HG03432 (cell line): ENCODE measurements around the gene CCDC14.
"Not testable (repeated sequence)": the region's sequence is repeated elsewhere in the genome, so short reads cannot be mapped to it uniquely, and the experiment has no call there.

Source experiments
- ATAC-seq: cut with Tn5 transposase; IDR thresholded peaks from one replicate; pipeline ENCODE4 v1.9.1; 2021; ENCODE audit warnings: mild to moderate bottlenecking, moderate library complexity; ENCODE audit not compliant: unreplicated experiment

The CCDC14 gene

DNA sequence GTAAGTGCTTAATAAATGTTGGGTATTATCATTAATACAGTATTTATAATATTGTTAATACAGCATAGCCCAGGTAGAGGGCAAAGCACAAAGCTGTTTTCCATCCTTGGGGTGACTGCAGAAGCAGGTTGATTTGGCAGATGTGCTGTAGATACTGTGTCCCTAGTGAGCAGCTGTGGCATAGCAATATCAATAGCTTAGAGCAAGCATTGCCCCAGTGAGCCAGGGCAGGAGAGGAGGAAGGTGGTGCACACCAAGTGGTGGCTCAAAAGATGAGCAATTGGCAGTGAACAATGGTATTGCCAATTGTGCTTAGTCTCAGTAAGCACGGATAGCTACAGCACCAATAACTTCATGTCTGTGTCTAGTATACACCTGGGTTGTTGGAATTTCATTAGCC, 5.8 kb upstream of the CCDC14 start:
- not testable (repeated sequence) for ATAC-seq

DNA sequence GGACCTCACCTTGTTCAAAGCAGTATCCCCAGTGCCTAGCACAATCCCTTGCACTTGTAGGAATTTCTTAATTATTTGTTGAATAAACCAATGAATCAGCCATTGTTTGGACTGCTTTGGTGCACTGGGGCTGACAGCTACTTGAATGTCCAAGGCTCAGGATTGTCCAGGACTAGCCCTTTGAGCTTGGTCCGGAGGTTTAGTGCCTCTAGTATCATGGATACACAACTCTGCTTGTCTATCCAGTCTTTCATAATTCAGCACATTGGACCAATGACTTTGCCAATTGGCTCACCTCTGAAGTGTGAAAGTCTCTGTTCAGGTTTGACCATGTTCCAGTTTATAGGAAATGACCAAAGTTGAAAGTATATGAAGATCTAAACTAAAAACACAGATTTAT, 3.8 kb upstream of the CCDC14 start:
- not testable (repeated sequence) for ATAC-seq

DNA sequence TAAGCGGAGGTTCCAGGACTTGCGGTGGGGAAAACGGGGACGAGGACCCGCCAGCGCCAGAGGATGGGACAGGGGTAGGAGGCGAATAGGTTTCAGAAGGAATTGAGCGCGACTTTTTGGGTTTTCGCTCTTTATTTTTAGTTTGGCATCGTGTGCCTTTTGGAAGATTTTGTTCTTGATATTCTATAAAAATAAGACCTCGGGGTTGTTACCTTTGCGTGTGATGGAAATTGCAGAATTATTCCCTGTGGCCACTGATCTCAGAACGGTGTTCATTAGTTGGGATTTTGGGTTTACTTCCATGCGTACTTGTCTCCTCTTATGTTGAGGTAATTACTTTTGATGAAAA, 453 bp upstream of the CCDC14 start:
- ATAC-seq, result no peak

DNA sequence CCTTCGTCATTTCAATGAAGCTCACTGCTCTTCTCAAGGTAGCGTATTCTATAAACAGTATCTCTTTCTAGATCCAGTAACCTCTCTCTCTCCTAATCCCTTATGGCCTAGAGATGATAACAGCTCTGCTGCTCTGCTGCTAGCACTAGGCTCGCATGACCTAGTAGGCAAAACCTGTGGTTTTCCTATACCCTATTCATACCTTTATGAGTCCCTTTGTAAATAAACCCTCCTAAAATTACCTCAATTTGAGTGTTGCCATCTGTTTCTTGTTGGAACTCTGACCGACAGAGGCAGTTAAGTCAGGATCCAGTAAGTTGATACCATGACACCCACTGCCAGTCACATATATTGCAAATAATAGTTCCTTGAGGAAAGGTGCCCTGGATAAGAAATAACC, 7.3 kb downstream of the CCDC14 start:
- peak; percentile 87 for ATAC-seq

DNA sequence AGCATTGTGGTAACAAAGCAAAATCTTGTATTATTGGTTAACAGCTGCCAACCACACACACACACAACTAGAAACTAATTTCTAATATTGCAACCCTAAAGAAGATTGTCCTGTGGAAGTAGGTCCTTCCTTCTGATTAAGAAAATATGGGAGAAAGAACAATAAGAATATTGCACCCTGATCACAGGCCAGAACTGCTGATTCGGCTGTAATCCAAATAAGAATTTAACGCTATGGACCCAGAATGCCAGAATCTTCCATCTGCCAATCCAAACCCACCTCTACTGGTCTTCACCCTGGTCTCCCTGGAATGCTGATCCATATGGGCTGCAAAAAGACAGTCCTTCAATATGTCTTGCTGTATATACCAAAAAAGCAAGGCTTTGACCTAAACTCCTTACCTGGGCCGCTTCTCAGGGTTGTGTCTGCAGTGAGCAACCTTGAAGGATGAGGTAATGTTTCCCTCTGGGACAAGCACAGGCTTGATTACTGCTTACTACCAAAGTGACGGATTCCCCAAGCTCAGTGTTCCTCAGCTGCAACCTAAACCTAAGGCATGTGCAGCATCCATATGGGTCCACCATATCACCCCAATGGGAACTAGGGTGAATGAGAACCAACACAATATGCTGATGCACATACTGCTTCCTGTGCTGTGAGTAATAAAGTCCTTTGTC, 8.0 kb downstream of the CCDC14 start:
- no peak for ATAC-seq

DNA sequence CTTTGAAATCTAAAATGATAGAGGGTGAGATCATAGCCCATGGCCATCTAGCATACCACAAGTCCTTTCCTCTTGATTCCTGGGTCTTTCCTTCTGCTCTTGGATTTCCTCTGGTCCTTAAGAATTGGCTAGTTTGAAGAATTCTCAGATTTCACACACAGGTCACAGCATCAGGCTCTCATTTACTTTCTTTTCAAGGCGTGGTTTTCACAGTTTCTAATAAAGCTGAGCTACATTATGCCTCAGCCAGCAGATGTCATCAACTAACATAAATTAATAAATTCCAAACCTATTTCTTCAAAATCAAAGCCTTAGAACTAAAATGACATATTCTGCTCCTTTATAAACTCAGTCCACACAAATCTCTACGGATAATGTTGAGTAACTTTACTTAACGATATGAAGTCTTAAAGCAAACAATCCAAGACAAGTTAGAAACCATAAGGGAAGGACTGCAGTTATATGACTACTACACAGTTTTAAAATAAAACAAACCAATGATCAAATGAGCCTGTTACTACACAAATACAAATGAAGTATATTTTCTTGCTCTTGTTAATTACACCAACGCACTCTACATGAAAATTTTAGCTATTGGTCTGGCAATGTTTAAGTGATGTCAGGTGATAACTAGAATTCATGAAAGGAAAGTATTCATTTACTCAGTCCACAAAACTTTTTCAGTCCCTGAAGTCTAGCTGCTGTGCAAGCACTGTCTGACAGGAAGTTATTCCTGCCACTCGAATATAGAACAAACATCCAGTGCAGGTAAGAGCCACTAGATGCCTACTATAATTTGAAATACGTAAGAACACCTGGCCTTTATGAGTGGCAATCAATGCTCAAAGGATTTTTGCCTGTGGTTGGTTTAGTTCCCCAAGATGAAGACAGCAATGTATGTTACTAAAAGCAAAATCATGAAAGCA, 9.2 kb downstream of the CCDC14 start:
- ATAC-seq, result no peak

DNA sequence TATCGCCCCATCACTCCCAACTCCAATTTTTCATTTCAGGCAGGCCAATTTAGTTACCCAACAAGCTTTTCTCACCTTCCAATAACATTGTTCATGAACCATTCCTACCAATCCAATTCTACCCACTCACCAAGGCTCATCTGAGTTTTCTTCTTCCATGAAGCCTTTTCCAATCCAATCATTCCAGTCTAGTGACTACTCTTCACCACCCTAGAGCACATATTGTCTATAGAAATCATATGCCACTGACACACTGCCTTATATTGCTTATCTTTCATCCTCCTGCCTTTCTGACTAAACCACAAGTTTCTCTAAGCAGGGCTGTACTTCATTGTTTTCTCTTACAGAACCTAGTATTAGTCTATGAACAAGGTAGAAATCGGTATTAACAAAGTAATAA, 11.4 kb downstream of the CCDC14 start:
- ATAC-seq, result no peak

DNA sequence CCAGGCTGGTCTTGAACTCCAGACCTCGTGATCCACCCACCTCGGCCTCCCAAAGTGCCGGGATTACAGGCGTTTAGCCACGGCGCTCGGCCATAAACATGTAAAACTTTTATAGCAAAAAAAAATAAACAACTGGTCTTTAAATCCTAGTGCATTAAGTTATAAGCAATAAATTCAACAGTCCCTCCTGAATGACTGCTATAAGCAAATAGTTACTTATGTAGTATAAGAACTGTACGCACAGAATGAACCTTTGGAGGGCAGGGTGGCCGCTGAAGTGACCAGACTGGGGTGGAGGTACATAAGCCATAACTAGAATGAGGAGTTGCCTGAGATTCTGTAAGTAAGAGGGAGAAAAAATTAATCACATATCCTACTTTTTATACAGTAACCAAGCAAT, 12.6 kb downstream of the CCDC14 start:
- ATAC-seq, result no peak

DNA sequence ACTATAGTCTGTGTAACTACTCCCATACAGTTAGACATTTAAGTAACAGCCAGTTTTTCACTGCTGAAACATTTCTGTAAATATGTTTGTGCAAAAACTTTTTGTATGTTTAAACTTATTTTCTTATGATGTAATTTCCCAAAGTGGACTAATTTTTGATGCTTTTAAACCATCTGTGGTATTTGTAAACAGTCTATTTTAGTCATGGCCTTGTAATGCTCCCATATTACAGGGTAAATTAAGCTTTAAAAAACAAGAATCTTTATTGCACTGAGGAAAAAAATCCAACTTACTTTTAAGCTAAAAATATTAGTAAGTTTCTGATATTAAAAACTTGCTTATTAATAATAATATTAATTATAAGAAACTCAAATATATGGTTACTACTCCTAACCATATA, 13.5 kb downstream of the CCDC14 start:
- ATAC-seq, result no peak

DNA sequence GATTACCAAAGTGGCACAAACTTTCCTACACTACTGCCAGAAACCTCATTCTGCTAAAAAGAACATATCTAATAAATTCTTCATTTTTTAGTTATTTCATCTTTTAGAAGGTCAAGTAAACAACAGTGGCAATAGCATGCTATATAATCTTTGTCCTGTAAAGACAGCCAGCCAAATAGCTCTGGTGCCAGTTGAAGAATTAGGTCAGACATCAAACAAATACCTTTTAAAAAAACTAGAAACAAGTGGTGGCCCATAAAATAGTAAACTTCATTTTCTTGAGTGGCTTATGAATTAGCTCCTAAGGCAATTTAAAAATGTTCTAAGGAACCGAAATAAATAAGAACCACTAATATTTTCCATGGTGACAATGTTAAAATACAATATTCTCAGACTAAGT, 19.5 kb downstream of the CCDC14 start:
- no peak for ATAC-seq

DNA sequence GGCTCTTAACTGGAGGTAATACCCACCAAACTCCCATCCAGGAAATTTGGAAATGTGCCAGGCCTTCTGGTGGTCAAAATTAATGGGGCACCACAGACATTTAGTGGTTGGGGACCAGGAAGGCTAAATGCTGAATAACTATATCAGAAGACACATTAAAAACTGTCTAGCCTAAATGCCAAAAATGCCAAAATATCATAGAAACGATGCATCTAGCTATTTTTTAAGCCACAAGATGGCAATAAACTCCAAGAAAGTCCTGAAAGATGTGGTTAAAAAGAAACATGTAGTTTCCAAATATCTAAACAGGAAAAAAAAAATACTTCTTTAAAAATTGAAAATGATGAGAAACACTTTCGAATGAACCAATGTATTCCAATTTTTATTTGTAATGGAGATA, 19.9 kb downstream of the CCDC14 start:
- no peak for ATAC-seq

DNA sequence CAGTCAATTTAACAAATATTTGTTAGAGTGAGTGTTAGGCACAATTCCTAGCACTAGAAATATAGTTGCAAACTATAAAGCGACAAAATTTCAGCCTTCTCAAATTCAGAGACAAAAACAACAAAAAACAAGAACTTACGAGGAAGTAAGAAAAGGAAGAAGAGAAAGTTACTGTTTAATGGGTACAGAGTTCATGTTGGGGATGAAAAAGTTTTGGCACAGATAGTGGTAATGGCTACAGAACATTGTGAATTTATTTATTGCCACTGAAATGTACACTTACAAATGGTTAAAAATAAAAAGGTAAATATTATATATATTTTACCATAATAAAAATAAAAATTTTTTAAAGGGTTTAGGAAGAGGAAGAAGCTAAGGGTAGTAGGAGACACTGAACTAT, 21.3 kb downstream of the CCDC14 start:
- no peak for ATAC-seq

DNA sequence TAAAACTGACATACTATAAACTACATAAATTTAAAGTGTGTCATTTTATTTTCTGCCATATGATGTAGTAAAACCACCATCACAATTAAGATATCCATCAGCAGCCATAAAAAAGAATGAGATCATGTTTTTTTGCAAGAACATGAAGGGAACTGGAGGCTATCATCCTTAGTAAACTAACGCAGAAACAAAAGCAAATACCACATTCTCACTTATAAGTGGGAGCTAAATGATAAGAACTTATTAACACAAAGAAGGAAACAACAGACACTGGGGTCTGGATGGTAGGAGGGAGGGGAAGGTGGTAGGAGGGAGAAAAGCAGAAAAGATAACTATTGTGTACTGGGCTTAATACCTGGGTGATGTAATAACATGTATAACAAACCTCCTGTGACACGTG, 24.6 kb downstream of the CCDC14 start:
- ATAC-seq, result no peak

DNA sequence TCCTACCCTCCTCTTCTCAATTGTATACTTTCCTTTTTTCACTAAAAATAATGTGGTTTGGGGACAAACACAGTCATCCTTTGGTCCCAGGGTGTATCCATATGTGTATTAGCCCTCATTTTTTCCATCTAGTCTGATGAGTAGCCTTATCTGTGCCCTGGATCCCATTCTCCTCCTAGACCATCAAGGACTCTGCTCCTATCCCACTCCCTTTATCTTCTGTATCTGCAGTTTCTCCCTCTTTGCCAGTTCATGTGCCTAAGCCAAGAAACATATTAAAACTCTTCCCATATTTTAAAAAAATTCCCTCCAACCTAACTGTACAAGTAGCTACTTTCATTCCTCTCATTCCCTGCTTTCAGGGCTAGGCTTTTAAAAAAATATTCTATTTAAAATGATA, 25.2 kb downstream of the CCDC14 start:
- no peak for ATAC-seq

DNA sequence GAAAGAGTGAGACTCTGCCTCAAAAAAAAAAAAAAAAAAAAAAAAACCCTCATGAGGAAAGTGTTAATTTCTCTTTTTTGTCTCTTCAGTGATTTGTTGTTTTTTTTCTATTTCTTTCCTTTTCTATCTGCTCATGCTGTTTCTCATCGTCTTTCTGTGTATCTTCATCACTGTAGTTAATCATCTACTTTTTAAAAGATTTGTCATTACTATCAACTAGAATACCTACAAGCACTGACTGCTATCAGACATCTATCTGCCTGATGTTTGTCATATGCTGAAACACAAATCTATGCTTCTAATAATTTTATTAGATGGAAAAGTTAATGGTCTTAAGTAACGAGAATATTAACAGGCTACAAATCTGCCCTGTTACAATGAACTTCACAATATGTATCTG, 26.8 kb downstream of the CCDC14 start:
- no peak for ATAC-seq

DNA sequence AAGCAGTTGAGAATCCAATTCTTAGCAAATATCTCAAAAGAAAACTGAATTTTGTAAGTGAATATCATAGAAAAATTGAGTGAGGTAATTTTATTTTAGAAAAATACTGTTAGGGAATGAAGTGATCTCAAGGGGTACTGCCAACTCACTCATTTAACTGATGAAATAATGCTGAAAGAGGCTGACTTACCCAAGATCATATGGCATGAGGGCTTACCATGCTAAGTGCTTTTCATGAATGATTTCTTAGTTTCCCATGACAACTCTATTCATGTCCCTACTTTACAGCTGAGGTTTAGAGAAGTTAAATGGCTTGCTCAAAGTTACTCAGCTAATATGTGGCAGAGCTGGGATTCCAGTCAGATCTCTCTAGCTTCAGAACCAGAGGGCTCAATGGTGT, 30.6 kb downstream of the CCDC14 start:
- no peak for ATAC-seq

DNA sequence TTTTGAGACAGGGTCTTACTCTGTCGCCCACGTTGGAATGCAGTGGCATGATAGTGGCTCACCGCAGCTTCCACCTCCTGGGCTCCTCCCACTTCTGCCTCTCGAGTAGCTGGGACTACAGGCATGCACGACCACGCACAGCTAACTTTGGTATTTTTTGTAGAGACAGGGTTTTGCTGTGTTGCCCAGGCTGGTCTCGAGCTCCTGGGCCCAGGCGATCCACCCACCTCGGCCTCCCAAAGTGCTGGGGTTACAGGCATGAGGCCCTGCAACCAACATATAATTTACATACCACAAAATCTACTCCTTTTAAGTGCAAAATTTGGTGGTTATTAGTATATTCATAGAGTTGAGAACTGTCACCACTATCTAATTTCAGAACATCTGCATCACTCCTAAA, 31.7 kb downstream of the CCDC14 start:
- no peak for ATAC-seq

DNA sequence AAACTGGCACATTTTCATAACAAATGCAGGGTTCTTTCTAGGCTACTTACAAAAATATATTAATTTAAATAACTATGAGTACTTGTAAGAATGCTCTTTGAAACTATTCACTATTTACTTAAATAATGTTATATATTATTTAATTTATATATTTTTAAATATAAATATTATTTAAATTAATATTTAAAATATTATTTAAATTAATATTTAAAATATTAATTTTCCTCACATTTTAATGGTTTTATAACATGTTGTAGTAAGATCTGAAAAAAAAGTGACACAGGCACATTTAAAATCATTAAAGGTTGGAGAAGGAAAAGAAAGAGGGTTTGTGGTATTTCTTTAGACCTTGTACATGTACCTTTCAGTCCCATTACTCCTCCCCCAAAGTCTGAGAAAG, 34.6 kb downstream of the CCDC14 start:
- ATAC-seq, result no peak

DNA sequence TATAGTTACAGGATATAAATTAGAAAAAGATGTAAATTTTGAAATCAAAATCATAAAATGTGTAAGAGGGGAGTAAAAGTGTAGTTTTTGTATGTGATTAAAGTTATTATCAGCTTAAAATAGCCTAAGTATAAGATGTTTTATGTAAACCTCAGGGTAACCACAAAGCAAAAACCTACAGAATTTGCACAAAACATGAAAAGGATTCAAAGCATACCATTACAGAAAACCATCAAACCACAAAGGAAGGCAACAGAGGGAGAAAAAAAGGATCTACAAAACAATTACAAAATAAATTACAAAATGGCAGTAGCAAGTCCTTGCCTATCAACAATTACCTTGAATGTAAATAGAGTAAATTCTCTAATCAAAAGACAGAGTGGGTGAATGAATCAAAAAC, 40.2 kb downstream of the CCDC14 start:
- no peak for ATAC-seq

DNA sequence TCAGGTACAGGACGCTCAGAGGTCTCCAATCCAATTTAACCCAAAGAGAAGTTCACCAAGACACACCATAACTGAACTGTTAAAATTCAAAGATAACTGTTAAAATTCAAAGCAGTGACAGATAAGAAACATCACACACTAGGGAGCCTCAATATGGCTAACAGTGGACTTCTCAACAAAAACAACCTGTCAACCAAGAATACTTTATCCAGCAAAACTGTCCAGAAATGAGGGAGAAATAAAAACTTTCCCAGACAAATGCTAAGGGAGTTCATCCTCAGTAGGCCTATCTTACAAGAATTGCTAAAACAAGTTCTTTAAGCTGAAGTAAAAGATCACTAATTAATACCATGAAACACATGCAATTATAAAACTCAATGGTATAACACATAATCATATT, 40.6 kb downstream of the CCDC14 start:
- ATAC-seq, result no peak

DNA sequence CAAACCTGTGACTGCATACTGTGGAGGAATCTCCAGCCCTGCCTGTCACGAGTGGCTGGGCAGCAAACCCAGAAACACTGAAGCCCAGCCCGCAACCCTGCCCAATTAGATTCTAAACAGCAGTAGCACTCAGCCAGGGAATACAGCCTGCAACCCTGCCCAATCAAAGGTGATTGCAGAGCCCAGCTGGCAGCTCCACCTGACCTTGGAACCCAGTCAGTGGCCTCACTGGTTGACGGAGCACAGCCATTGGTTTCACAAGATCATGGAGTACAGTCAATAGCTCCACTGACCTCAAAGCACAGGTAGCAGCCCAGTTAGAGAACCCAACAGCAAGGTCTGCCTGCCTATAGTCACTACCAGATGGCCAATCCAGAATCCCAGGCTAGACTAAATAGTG, 41.7 kb downstream of the CCDC14 start:
- ATAC-seq, result no peak

DNA sequence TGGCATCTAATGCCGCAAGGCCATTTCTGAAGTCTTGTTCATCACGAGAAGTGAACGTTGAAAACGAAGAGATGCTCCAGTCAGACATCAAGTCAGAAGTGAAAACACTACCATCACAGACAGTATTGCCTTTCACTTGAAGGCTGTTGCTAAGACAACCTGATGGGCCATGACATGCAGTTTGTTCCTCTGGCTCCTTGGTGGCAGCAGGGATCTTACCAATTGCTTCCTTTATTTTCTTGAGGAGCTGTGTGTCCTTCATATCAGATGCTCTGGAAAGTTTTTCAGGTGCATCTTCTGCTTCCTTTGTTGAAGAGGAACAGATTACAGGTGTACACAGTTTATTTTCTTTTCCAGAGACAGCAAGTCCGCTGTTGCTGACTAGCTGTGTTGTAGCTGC, 46.2 kb downstream of the CCDC14 start:
- ATAC-seq, result no peak

DNA sequence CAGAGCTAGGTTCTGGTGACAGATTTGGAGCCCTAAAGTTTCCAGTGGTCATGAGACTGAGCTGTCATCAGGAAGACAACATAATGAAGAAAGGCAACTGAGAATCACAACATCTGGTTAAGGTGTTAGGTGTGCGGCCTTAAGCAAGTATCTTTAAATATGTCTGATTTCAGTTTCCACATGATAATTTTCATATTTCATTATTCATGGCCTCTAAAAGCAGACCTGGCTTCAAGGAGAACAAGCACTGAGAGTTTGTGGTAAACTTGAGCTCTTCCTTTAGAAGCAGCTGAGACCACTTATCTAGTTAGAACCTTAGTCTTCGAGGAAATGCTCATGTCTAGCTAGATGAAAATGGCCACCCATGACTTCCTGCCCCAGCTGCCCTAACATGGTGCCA, 51.2 kb downstream of the CCDC14 start:
- ATAC-seq, result peak; percentile 76
